ENCODE measurements around the gene CFAP65.

The CFAP65 gene

GRCh38 chr2:219009294-219009693 is 32.0 kb downstream of the CFAP65 start:
- DNase-seq (ENCODE audit: low read depth) = no peak

GRCh38 chr2:219003979-219004378 is 37.3 kb downstream of the CFAP65 start:
- no peak for DNase-seq (ENCODE audit: low read depth)

- DNase-seq (ENCODE audit: low read depth) = peak; percentile 26
Measured at GRCh38 chr2:219003267-219003634, 38.1 kb downstream of the CFAP65 start.

GRCh38 chr2:219002395-219003266 is 38.7 kb downstream of the CFAP65 start:
- DNase-seq (ENCODE audit: low read depth) = no peak

- DNase-seq (ENCODE audit: low read depth) = no peak
Measured at GRCh38 chr2:219001577-219002394, 39.5 kb downstream of the CFAP65 start.

- no peak for DNase-seq (ENCODE audit: low read depth)
Measured at GRCh38 chr2:219001100-219001576, 40.2 kb downstream of the CFAP65 start.

- DNase-seq (ENCODE audit: low read depth) = no peak
Measured at GRCh38 chr2:219000569-219000960, 40.8 kb downstream of the CFAP65 start.

GRCh38 chr2:218999881-219000568 is 41.3 kb downstream of the CFAP65 start:
- DNase-seq (ENCODE audit: low read depth) = no peak

- no peak for DNase-seq (ENCODE audit: low read depth)
Measured at GRCh38 chr2:218999021-218999880, 42.1 kb downstream of the CFAP65 start.

- no peak for DNase-seq (ENCODE audit: low read depth)
Measured at GRCh38 chr2:218998414-218999002, 42.8 kb downstream of the CFAP65 start.

GRCh38 chr2:218997731-218998130 is 43.6 kb downstream of the CFAP65 start:
- DNase-seq (ENCODE audit: low read depth) = no peak

GRCh38 chr2:218996937-218997336 is 44.4 kb downstream of the CFAP65 start:
- no peak for DNase-seq (ENCODE audit: low read depth)

GRCh38 chr2:218995972-218996711 is 45.2 kb downstream of the CFAP65 start:
- peak; percentile 68 for DNase-seq (ENCODE audit: low read depth)

GRCh38 chr2:218995561-218995960 is 45.8 kb downstream of the CFAP65 start:
- DNase-seq (ENCODE audit: low read depth) = no peak

- peak; percentile 24 for DNase-seq (ENCODE audit: low read depth)
Measured at GRCh38 chr2:218993345-218994315, 47.7 kb downstream of the CFAP65 start, which contains the start of gene CRYBA2. CRYBA2 (minus strand) TSS chr2:218993422; CDS start chr2:218993176, 246 bp downstream.

- no peak for DNase-seq (ENCODE audit: low read depth)
Measured at GRCh38 chr2:218992703-218993344, 48.5 kb downstream of the CFAP65 start.

GRCh38 chr2:218992196-218992595 is 49.1 kb downstream of the CFAP65 start:
- no peak for DNase-seq (ENCODE audit: low read depth)

- DNase-seq (ENCODE audit: low read depth) = peak; percentile 43
Measured at GRCh38 chr2:218991674-218992168, 49.6 kb downstream of the CFAP65 start.

All from iris pigment epithelial cell (primary cell).